Body of pancreas (tissue), 4 donors: Measurements from ENCODE around the gene CAPN11.

Source experiments
- CTCF ChIP-seq, 7 experiments: fragments of 450-650 bp in 4 of 7; fragments of 200-600 bp in 3 of 7; sonication (generic) in 3 of 7; IDR thresholded peaks; one replicate each; pipeline ENCODE4 v1.5.1; 2016 to 2019; ENCODE audit warnings: antibody characterized with exemption in 7 of 7
- POLR2A ChIP-seq, 3 donors: fragments of 450-650 bp; IDR thresholded peaks; one replicate each; pipeline ENCODE4 v1.6.1; 2016; ENCODE audit warnings: antibody characterized with exemption in 3 of 3, mild to moderate bottlenecking in 2 of 3

GRCh38 chr6:44135173-44135758, 23.4 kb upstream of the CAPN11 start:
- TF ChIP-seq POLR2A (IDR thresholded peaks at IDR 0.05), result no peak
- TF ChIP-seq CTCF (IDR thresholded peaks at IDR 0.05), result no peak
